ENCODE data around the gene DISC1.
"Not testable (repeated sequence)": the region's sequence is repeated elsewhere in the genome, so short reads cannot be mapped to it uniquely, and the experiment has no call there.

Gene DISC1

GRCh38 chr1:231605149-231606100 is 21.2 kb upstream of the DISC1 start:
- DNase-seq (ENCODE audit: low read depth in 2 of 2, low spot score in 1 of 2): no peak

GRCh38 chr1:231606712-231607111 is 19.9 kb upstream of the DISC1 start:
- DNase-seq (ENCODE audit: low read depth in 2 of 2, low spot score in 1 of 2): no peak

GRCh38 chr1:231610388-231610787 is 16.2 kb upstream of the DISC1 start:
- no peak for DNase-seq (ENCODE audit: low read depth in 2 of 2, low spot score in 1 of 2)

GRCh38 chr1:231611111-231611510 is 15.5 kb upstream of the DISC1 start:
- DNase-seq (ENCODE audit: low read depth in 2 of 2, low spot score in 1 of 2): no peak

GRCh38 chr1:231611851-231612250 is 14.7 kb upstream of the DISC1 start:
- DNase-seq (ENCODE audit: low read depth in 2 of 2, low spot score in 1 of 2): no peak

- DNase-seq (ENCODE audit: low read depth in 2 of 2, low spot score in 1 of 2): no peak
These were observed 14.0 kb upstream of the DISC1 start for GRCh38 chr1:231612393-231613089.

GRCh38 chr1:231613419-231614349 is 12.9 kb upstream of the DISC1 start:
- no peak for DNase-seq (ENCODE audit: low read depth in 2 of 2, low spot score in 1 of 2)

- no peak for DNase-seq (ENCODE audit: low read depth in 2 of 2, low spot score in 1 of 2)
These were observed 9.9 kb upstream of the DISC1 start for GRCh38 chr1:231616667-231617066.

- no peak for DNase-seq (ENCODE audit: low read depth in 2 of 2, low spot score in 1 of 2)
These were observed 7.9 kb upstream of the DISC1 start for GRCh38 chr1:231618609-231619256.

GRCh38 chr1:231619257-231619634 is 7.3 kb upstream of the DISC1 start:
- DNase-seq (ENCODE audit: low read depth in 2 of 2, low spot score in 1 of 2): no peak

- not testable (repeated sequence) for DNase-seq (ENCODE audit: low read depth in 2 of 2, low spot score in 1 of 2)
These were observed 1.5 kb upstream of the DISC1 start for GRCh38 chr1:231625042-231625441.

- DNase-seq (ENCODE audit: low read depth in 2 of 2, low spot score in 1 of 2): no peak
These were observed 535 bp upstream of the DISC1 start for GRCh38 chr1:231625975-231626534.

GRCh38 chr1:231626951-231627614 is 493 bp downstream of the DISC1 start:
- DNase-seq (ENCODE audit: low read depth in 2 of 2, low spot score in 1 of 2): no peak

GRCh38 chr1:231628207-231628876 is 1.8 kb downstream of the DISC1 start:
- DNase-seq (ENCODE audit: low read depth in 2 of 2, low spot score in 1 of 2): no peak

- no peak for DNase-seq (ENCODE audit: low read depth in 2 of 2, low spot score in 1 of 2)
These were observed 2.5 kb downstream of the DISC1 start for GRCh38 chr1:231629132-231629531.

- DNase-seq (ENCODE audit: low read depth in 2 of 2, low spot score in 1 of 2): no peak
These were observed 4.1 kb downstream of the DISC1 start for GRCh38 chr1:231630558-231631205.

- DNase-seq (ENCODE audit: low read depth in 2 of 2, low spot score in 1 of 2): no peak
These were observed 5.1 kb downstream of the DISC1 start for GRCh38 chr1:231631717-231632116.

- DNase-seq (ENCODE audit: low read depth in 2 of 2, low spot score in 1 of 2): no peak
These were observed 5.5 kb downstream of the DISC1 start for GRCh38 chr1:231632119-231632518.
